ENCODE data around the gene USP14.

Gene USP14

DNA sequence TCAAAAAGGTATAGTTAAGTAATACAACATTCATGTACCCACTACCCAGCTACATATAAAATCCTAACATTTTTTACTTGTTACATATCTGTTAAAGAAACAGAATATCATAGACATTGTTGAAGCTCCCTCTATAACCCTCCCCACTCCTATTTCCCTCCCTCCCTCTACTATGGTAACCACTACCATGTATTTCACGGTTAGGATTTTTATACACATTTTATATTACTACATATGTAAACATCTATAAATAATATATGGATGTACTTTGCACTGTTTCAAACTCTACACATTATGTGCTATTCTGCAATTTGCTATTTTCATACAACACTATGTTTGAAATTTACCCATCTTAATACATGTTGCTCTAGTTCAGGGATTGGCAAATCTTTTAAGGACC, 73.2 kb downstream of the USP14 start:
- no peak for DNase-seq

DNA sequence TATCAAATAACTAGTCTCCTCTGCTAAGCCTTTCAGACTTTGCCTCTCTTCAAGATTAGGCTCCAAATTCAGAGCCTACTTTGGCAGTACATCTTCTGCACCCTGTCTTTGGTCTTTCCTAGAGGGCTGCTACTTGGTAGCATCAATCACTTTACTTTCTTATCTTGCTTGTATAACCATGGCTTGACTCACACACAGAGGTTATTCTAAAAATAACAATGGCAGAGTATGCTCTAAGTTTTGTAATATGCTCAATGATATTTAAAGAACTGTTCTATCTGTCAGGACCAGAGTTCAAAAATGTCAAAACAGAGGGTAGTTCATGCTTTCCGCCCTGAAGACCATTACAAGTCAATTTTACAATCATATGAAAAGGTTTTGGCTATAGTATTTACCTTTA, 81.8 kb downstream of the USP14 start:
- DNase-seq = no peak

DNA sequence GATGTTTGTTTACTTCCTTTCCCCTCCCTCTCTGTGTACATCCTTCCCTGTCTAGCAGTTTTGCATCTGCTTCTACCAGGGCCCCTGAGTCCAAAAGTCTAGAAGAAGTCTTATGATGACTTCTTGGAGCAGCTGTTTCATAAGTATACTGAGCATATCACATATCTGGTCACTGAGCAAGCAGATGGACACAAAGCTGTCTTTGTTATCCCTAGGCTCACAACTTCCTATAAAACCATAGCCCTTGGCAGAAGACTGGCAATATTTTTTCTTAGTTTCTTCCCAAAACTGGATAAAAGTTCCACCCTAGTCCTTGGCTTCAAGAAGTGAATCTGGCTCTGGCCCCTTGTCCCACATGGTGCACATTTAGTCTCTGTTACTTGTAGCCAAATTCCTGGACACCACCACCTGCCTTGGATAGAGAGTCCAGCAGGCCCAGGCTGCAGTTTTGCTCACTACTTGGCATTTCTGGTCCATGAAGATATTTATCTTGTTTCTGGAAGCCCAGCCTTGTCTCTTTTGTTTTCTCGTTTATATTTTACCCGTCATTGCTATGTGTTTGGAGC, 87.0 kb downstream of the USP14 start:
- no peak for DNase-seq

DNA sequence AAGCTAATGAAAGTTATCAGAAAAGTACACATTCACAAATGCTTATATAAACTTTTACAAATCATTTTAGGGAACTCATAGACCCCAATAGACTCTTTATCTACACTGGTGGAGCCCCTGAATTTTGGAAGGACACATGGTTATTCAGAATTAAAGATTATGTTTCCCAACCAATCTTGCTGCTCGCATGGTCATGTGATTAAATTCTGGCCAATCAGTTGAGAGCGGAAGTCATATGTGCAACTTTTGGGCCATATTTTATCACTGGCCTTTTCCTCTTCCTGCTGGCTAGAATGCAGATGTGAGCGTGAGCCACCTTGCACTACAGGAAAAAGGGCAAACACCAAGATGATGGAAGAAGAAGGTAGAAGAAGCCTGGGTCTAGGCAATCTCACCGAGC, 89.7 kb downstream of the USP14 start:
- no peak for DNase-seq

DNA sequence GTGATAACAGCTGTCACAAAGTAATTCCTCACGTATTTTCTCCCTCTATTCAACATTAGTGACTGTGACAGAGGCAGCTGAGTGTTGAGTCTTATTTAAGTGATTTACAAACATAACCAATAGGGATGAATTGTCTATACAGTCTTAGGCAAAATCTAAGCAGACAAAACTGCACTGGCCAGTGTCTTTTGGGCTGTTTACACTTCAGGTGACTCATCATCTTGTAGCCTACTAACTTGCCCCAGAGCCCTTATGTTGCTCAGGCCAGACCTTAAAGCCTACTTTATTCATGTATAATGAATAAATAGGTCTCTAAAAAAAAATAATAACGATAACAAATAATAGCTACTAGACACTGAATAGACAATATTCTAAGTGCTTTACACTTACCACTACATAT, 92.3 kb downstream of the USP14 start:
- DNase-seq = peak; percentile 2

DNA sequence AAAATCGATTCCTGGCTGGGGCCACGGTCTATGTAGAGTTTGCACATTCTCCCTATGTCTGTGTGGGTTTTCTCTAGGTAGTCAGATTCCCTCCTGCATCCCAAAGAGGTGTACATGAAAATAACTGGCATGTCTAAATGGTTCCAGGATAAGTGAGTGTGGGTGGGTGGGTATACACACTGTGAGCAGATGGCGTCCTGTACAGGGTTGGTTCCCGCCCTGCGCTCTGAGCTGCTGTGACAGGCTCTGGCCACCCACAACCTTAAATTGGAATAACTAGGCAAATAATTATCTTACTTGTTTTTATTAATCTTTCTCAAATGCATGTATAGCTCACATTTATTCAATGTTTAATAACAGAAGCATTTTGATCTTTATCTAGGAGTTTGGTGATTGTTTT, 93.2 kb downstream of the USP14 start:
- DNase-seq = no peak

DNA sequence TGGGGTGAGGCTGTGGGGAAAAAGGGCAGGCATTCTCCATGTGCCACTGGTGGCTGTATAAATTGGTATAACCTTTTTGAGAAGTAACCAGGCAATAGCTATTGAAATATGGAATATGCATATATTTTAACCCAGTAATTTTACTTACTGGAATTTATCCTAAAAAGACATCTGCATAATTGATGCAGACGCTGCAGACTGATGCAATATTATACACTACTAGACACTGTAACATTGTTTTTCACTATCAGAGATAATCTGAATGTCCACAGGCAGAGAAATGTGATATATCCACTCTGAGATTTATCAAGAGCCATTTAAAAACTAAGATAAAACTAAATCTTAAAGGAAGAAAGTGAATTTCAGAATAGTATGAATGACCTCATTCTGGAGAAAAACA, 94.8 kb downstream of the USP14 start:
- no peak for DNase-seq

DNA sequence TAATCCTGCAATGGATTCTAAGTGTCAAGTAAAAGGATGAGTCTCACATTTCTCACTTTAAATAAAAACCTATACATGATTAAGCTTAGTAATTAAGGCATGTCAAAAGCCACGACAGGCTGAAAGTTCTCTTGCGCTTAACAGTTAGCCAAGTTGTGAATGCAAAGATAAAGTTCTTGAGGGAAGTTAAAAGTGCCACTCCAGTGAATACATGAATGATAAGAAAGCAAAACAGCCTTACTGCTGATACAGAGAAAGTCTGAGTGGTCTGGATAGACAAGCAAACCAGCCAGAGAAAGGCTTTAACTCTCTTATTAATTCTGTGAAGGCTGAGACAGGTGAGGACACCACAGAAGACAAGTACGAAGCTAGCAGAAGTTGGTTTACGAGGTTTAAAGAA, 96.8 kb downstream of the USP14 start:
- DNase-seq = no peak

DNA sequence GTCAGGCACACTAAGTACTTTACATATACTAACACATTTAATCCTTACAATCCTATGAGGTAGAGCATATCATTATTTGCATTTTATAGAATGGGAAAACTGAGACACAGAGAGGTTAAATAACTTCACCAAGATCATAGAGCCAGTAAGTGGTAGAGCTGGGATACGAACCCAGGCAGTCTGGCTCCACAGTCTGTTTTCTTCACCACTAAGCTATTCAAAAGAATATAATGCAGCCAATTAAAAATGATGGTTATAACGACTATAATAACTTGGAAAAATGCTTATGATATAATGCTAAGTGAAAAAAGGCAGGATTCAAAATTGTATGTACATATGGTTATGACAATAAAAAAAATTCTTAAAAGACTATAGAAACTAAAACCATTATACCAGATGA, 102.2 kb downstream of the USP14 start:
- no peak for DNase-seq

DNA sequence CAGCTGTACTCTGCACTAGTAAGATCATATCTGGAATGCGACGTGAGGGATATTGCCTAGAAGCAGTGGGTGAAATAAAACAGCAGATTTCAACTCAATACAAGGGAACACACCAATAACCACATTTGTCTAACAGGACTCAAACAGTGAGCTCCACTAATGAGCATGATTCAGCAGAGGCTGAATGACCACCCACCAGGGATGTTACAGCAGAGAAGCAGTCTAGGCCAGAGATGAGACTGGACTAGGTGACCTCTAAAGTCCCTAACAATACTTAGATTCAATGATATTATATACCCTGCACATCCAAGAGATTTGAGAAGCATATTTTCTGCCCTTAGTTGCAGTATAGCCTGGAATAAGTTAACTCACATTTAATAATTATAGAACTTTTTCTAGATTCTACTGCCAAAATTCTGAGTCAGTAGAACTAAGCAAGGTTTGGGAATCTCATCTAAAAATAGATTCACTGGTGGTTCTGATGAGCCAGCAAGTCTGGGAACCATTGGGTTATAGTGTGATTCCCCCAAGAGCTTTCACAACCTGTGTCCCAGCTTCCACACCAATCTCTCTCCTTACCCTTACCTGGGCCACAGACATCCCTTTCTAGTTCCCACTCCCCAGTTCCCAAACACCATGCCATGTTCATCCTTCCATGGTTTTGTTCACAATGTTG, 103.2 kb downstream of the USP14 start:
- peak; percentile 16 for DNase-seq

Measured in fibroblast of skin of right quadriceps (primary cell).